H1 (cell line): ENCODE measurements around the gene CLNS1A. TPM values are rescaled to one million over a fixed set of nuclear protein-coding genes. Genes with fewer than 3 reads are reported as not detected.

Source experiments
- CBX5 ChIP-seq: fragments of 300-800, 300-1000 bp; sonication (generic); IDR thresholded peaks from 2 replicates; pipeline ENCODE4 v1.7.1; 2016; ENCODE audit warnings: antibody characterized with exemption, low read length, low read depth
- EGR1 ChIP-seq: IDR thresholded peaks from 2 replicates; pipeline ENCODE4 v1.6.1; 2011; ENCODE audit warnings: low read depth, low read length, borderline replicate concordance
- HDAC2 ChIP-seq, 2 experiments: fragments of 300-600 bp in 1 of 2; sonication (generic) in 1 of 2; IDR thresholded peaks; 2 replicates each; pipeline ENCODE4 v1.6.1; 2011 to 2012; ENCODE audit warnings: low read depth in 2 of 2, low read length in 2 of 2, mild to moderate bottlenecking in 2 of 2, moderate library complexity in 2 of 2, borderline replicate concordance in 1 of 2, inconsistent platforms in 1 of 2
- JUN ChIP-seq: IDR thresholded peaks from 2 replicates; pipeline ENCODE4 v1.6.1; 2011; ENCODE audit warnings: low read depth, mild to moderate bottlenecking, improper control_type of control experiment, low read length
- TBP ChIP-seq: IDR thresholded peaks from 2 replicates; pipeline ENCODE4 v1.6.1; 2011; ENCODE audit warnings: low read depth, low read length, improper control_type of control experiment
- polyA plus RNA-seq, 7 experiments: library from polyadenylated mRNA; depleted of rRNA in 3 of 7; stranded (reverse) in 5 of 7; unstranded in 2 of 7; fragments of >200 nt in 5 of 7; fragments of 200-250 nt in 2 of 7; gene quantifications; 1 replicate in 5 of 7; 2 replicates in 1 of 7; 4 replicates in 1 of 7; pipeline versions ENCODE4 v1.2.1 to v1.2.3, GENCODE V29; 2011 to 2013; ENCODE audit warnings: missing spikeins in 2 of 7, mixed read lengths in 2 of 7
- total RNA-seq: library from RNA; stranded (reverse); fragmentation: NEBNext Ultra II Directional; extraction: Animal tissue kit (Norgen Biotek cat#: 25700); gene quantifications from 2 replicates; pipeline ENCODE4 v1.2.1, GENCODE V29; 2021
- TF ChIP-seq, protein P1 (sequence below): fragments of 300-600 bp; sonication (generic); IDR thresholded peaks from 2 replicates; pipeline ENCODE4 v1.7.1; 2012; ENCODE audit warnings: low read length, moderate library complexity, mild to moderate bottlenecking, inconsistent platforms; ENCODE audit not compliant: insufficient replicate concordance
- TF ChIP-seq, protein P2 (sequence below): IDR thresholded peaks from 2 replicates; pipeline ENCODE4 v1.6.1; 2012; ENCODE audit warnings: inconsistent platforms

CLNS1A gene
- total and polyA plus RNA-seq, 2 of the 8 experiments (the other 6 are each of a cell fraction or from before 2014, with no cell fraction given) = 136 to 177 TPM

GRCh38 chr11:77598195-77598594 is 39.4 kb downstream of the CLNS1A start (continued):
- TF ChIP-seq, protein P1, sequence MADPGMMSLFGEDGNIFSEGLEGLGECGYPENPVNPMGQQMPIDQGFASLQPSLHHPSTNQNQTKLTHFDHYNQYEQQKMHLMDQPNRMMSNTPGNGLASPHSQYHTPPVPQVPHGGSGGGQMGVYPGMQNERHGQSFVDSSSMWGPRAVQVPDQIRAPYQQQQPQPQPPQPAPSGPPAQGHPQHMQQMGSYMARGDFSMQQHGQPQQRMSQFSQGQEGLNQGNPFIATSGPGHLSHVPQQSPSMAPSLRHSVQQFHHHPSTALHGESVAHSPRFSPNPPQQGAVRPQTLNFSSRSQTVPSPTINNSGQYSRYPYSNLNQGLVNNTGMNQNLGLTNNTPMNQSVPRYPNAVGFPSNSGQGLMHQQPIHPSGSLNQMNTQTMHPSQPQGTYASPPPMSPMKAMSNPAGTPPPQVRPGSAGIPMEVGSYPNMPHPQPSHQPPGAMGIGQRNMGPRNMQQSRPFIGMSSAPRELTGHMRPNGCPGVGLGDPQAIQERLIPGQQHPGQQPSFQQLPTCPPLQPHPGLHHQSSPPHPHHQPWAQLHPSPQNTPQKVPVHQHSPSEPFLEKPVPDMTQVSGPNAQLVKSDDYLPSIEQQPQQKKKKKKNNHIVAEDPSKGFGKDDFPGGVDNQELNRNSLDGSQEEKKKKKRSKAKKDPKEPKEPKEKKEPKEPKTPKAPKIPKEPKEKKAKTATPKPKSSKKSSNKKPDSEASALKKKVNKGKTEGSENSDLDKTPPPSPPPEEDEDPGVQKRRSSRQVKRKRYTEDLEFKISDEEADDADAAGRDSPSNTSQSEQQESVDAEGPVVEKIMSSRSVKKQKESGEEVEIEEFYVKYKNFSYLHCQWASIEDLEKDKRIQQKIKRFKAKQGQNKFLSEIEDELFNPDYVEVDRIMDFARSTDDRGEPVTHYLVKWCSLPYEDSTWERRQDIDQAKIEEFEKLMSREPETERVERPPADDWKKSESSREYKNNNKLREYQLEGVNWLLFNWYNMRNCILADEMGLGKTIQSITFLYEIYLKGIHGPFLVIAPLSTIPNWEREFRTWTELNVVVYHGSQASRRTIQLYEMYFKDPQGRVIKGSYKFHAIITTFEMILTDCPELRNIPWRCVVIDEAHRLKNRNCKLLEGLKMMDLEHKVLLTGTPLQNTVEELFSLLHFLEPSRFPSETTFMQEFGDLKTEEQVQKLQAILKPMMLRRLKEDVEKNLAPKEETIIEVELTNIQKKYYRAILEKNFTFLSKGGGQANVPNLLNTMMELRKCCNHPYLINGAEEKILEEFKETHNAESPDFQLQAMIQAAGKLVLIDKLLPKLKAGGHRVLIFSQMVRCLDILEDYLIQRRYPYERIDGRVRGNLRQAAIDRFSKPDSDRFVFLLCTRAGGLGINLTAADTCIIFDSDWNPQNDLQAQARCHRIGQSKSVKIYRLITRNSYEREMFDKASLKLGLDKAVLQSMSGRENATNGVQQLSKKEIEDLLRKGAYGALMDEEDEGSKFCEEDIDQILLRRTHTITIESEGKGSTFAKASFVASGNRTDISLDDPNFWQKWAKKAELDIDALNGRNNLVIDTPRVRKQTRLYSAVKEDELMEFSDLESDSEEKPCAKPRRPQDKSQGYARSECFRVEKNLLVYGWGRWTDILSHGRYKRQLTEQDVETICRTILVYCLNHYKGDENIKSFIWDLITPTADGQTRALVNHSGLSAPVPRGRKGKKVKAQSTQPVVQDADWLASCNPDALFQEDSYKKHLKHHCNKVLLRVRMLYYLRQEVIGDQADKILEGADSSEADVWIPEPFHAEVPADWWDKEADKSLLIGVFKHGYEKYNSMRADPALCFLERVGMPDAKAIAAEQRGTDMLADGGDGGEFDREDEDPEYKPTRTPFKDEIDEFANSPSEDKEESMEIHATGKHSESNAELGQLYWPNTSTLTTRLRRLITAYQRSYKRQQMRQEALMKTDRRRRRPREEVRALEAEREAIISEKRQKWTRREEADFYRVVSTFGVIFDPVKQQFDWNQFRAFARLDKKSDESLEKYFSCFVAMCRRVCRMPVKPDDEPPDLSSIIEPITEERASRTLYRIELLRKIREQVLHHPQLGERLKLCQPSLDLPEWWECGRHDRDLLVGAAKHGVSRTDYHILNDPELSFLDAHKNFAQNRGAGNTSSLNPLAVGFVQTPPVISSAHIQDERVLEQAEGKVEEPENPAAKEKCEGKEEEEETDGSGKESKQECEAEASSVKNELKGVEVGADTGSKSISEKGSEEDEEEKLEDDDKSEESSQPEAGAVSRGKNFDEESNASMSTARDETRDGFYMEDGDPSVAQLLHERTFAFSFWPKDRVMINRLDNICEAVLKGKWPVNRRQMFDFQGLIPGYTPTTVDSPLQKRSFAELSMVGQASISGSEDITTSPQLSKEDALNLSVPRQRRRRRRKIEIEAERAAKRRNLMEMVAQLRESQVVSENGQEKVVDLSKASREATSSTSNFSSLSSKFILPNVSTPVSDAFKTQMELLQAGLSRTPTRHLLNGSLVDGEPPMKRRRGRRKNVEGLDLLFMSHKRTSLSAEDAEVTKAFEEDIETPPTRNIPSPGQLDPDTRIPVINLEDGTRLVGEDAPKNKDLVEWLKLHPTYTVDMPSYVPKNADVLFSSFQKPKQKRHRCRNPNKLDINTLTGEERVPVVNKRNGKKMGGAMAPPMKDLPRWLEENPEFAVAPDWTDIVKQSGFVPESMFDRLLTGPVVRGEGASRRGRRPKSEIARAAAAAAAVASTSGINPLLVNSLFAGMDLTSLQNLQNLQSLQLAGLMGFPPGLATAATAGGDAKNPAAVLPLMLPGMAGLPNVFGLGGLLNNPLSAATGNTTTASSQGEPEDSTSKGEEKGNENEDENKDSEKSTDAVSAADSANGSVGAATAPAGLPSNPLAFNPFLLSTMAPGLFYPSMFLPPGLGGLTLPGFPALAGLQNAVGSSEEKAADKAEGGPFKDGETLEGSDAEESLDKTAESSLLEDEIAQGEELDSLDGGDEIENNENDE = no peak
- TF ChIP-seq, protein P2, sequence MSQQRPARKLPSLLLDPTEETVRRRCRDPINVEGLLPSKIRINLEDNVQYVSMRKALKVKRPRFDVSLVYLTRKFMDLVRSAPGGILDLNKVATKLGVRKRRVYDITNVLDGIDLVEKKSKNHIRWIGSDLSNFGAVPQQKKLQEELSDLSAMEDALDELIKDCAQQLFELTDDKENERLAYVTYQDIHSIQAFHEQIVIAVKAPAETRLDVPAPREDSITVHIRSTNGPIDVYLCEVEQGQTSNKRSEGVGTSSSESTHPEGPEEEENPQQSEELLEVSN = no peak
- TF ChIP-seq JUN = no peak
- TF ChIP-seq EGR1 = no peak
- no peak for TF ChIP-seq HDAC2 (IDR thresholded peaks at IDR 0.05; ENCODE audit: borderline replicate concordance in 1 of 2, low read depth in 2 of 2, low read length in 2 of 2)
- TF ChIP-seq CBX5 = no peak
- TF ChIP-seq TBP = no peak
